IgD-negative memory B cell (primary cell): ENCODE measurements around the gene UROC1. TPM values are rescaled to one million over a fixed set of nuclear protein-coding genes. Genes with fewer than 3 reads are reported as not detected.

ENCODE experiments used
- H3K27ac Mint-ChIP-seq, 3 donors: one replicate each; pipeline ENCODE4 v1.8.0; 2020 to 2022; ENCODE audit warnings: mild to moderate bottlenecking in 3 of 3, mixed read lengths in 3 of 3, moderate library complexity in 1 of 3
- H3K27me3 Mint-ChIP-seq: one replicate; pipeline ENCODE4 v1.8.0; 2021; ENCODE audit warnings: mixed read lengths
- H3K36me3 Mint-ChIP-seq: one replicate; pipeline ENCODE4 v1.8.0; 2020; ENCODE audit warnings: mild to moderate bottlenecking, mixed read lengths
- H3K4me1 Mint-ChIP-seq, 3 donors: one replicate each; pipeline ENCODE4 v1.8.0; 2020 to 2022; ENCODE audit warnings: mixed read lengths in 3 of 3, mild to moderate bottlenecking in 1 of 3
- H3K4me3 Mint-ChIP-seq, 4 donors: one replicate each; pipeline ENCODE4 v1.8.0; 2020 to 2022; ENCODE audit warnings: mild to moderate bottlenecking in 4 of 4, mixed read lengths in 4 of 4, moderate library complexity in 3 of 4
- H3K9me3 Mint-ChIP-seq, 3 donors: one replicate each; pipeline ENCODE4 v1.8.0; 2020 to 2021; ENCODE audit warnings: mixed read lengths in 3 of 3, mild to moderate bottlenecking in 1 of 3
- polyA plus RNA-seq: library from polyadenylated mRNA; unstranded; fragments of 300-500 nt; fragmentation: Illumina TruSeq; gene quantifications from one replicate; pipeline ENCODE4 v1.2.3, GENCODE V29; 2021

Gene UROC1
- polyA plus RNA-seq, 1 donor from 2014 or later, result not detected

GRCh38 chr3:126454025-126454424 is 63.5 kb downstream of the UROC1 start:
- no peak overlapping the region for H3K27ac Mint-ChIP-seq
- H3K36me3 Mint-ChIP-seq, result peaks cover 10% of the 10 kb centered on the region

GRCh38 chr3:126452213-126452612 is 65.4 kb downstream of the UROC1 start:
- Mint-ChIP-seq H3K27me3 (no peaks in the 10 kb centered on the region), H3K36me3 (peaks cover 7% of the 10 kb centered on the region), H3K4me1 (peaks cover 0 to 5% (median 0%) of the 10 kb centered on the region in 3 donors), H3K4me3 (no peak overlapping the region), H3K9me3 (no peaks in the 10 kb centered on the region), H3K27ac (peak overlapping the region in 1 of 3 donors; percentile 43)

More at GRCh38 chr3:126454025-126454424, 63.5 kb downstream of the UROC1 start:
- Mint-ChIP-seq H3K27me3 (no peaks in the 10 kb centered on the region), H3K9me3 (no peaks in the 10 kb centered on the region), H3K4me3 (no peak overlapping the region), H3K4me1 (peaks cover 0 to 3% (median 0%) of the 10 kb centered on the region in 3 donors)

DNA sequence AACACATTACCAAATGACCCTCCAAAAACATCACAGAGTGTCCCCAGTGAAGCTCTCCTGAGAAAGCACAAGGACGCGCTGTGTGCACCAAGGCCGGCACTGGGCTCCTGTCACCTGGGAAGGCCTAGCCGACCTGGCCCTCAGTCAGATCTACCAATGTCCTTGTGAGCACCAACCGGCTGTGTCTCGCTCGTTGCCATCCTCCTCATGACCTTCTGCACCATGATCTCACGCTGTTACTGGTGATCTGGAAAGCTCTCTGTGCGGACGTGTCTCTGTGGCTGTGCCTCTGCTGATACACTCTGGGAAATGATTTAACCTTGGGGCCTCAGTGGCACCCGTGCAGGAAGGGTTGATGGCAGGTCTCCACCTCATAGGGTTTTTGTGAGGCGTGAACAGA is 66.1 kb downstream of the UROC1 start:
- peaks cover 7% of the 10 kb centered on the region for H3K36me3 Mint-ChIP-seq
- H3K27ac Mint-ChIP-seq, result peak overlapping the region in 1 of 3 donors; percentile 43
- no peaks in the 10 kb centered on the region for H3K9me3 Mint-ChIP-seq
- peaks cover 0 to 5% (median 0%) of the 10 kb centered on the region in 3 donors for H3K4me1 Mint-ChIP-seq
- H3K27me3 Mint-ChIP-seq, result no peaks in the 10 kb centered on the region
- H3K4me3 Mint-ChIP-seq, result no peak overlapping the region

GRCh38 chr3:126450744-126451143 is 66.8 kb downstream of the UROC1 start:
- H3K27ac Mint-ChIP-seq, result no peak overlapping the region
- H3K9me3 Mint-ChIP-seq, result no peaks in the 10 kb centered on the region
- H3K27me3 Mint-ChIP-seq, result no peaks in the 10 kb centered on the region
- H3K4me3 Mint-ChIP-seq, result no peak overlapping the region
- peaks cover 0 to 5% (median 0%) of the 10 kb centered on the region in 3 donors for H3K4me1 Mint-ChIP-seq
- peaks cover 7% of the 10 kb centered on the region for H3K36me3 Mint-ChIP-seq

- Mint-ChIP-seq H3K4me3 (no peak overlapping the region), H3K36me3 (peaks cover 7% of the 10 kb centered on the region), H3K4me1 (peaks cover 0 to 5% (median 0%) of the 10 kb centered on the region in 3 donors), H3K27ac (peak overlapping the region in 1 of 3 donors; percentile 74), H3K9me3 (no peaks in the 10 kb centered on the region), H3K27me3 (no peaks in the 10 kb centered on the region)
Measured at GRCh38 chr3:126450219-126450618, 67.4 kb downstream of the UROC1 start.

GRCh38 chr3:126449621-126450051 is 67.9 kb downstream of the UROC1 start:
- Mint-ChIP-seq H3K4me1 (peaks cover 0 to 5% (median 0%) of the 10 kb centered on the region in 3 donors), H3K27ac (peak overlapping the region in 1 of 3 donors; percentile 74), H3K27me3 (no peaks in the 10 kb centered on the region), H3K4me3 (no peak overlapping the region), H3K9me3 (no peaks in the 10 kb centered on the region), H3K36me3 (peaks cover 7% of the 10 kb centered on the region)

DNA sequence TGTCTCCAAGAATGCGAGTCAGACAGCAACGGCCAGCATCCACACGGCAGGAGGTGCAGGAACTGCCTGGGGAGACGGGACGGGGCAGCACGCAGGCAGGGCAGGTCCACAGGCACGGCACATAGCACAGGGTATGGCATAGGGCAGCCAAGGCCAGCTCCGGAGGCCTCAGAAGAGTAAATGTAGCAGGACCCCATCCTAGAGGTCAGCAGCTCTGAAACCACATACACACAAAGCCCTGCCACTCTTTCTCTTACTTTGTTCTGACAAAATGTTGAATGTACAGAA is 68.7 kb downstream of the UROC1 start:
- H3K4me1 Mint-ChIP-seq, result peaks cover 0 to 5% (median 0%) of the 10 kb centered on the region in 3 donors
- no peak overlapping the region for H3K27ac Mint-ChIP-seq
- H3K9me3 Mint-ChIP-seq, result no peaks in the 10 kb centered on the region
- peaks cover 6% of the 10 kb centered on the region for H3K36me3 Mint-ChIP-seq
- no peaks in the 10 kb centered on the region for H3K27me3 Mint-ChIP-seq
- H3K4me3 Mint-ChIP-seq, result no peak overlapping the region

- H3K36me3 Mint-ChIP-seq, result peaks cover 6% of the 10 kb centered on the region
- peaks cover 0 to 5% (median 0%) of the 10 kb centered on the region in 3 donors for H3K4me1 Mint-ChIP-seq
- peak overlapping the region in 1 of 3 donors; percentile 27 for H3K27ac Mint-ChIP-seq
- H3K4me3 Mint-ChIP-seq, result no peak overlapping the region
- no peaks in the 10 kb centered on the region for H3K27me3 Mint-ChIP-seq
- H3K9me3 Mint-ChIP-seq, result no peaks in the 10 kb centered on the region
Measured at GRCh38 chr3:126448136-126448892, 69.3 kb downstream of the UROC1 start.

DNA sequence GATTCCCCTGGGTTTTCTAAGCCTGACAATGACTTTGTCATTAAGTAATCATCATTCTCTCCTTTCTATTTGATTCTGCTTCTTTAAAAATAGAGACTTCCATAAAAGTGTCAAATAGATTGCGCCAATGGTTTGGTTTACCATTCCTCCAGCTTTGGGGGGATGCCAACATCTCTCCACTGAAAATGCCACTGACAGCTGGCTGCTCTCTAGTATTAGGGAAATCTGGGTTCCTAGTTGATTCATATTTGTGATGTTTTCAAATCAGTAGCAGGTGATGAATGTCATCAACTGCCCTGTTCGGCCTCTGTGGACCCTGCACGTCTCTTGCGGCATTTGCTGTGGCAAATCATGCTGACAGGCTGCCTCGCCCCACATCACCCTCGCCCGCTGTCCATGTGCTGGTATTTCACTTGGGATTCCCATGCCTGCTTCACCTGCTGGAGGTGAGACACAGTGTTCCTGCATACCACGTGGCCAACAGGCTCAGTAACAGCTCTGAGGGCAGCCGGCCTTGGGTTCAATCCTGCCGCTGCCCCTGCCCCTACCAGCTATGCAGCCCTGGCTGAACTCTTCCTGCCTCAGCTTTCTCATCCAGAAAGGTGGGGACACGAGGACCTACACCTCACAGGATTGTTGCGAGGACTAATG is 70.0 kb downstream of the UROC1 start:
- Mint-ChIP-seq H3K36me3 (peaks cover 6% of the 10 kb centered on the region), H3K27me3 (no peaks in the 10 kb centered on the region), H3K27ac (no peak overlapping the region), H3K4me1 (peaks cover 0 to 5% (median 0%) of the 10 kb centered on the region in 3 donors), H3K9me3 (no peaks in the 10 kb centered on the region), H3K4me3 (no peak overlapping the region)

DNA sequence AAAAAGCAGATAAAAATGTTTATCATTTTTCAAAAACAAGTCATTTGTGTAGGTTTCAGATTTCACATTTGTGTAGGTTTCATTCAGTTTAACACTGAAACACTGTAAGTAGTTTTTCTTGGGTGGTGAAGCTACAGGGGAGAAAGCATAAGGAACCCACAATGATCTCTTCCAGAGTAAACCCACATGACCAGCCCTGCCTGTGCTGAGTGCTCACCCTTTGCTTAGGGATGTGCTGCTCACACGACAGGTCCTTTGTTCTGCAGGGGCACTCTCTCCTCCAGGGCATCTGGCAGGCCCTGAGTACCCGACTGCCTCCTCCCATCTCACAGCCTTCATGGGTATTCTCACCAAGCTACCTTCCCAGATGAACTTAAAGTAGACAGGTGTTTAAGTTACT is 70.8 kb downstream of the UROC1 start:
- Mint-ChIP-seq H3K36me3 (peaks cover 4% of the 10 kb centered on the region), H3K9me3 (no peaks in the 10 kb centered on the region), H3K27me3 (no peaks in the 10 kb centered on the region), H3K4me1 (peaks cover 0 to 5% (median 0%) of the 10 kb centered on the region in 3 donors), H3K27ac (no peak overlapping the region), H3K4me3 (no peak overlapping the region)

GRCh38 chr3:126446301-126446700 is 71.3 kb downstream of the UROC1 start:
- Mint-ChIP-seq H3K4me3 (no peak overlapping the region), H3K4me1 (peaks cover 0 to 5% (median 0%) of the 10 kb centered on the region in 3 donors), H3K36me3 (no peaks in the 10 kb centered on the region), H3K27me3 (no peaks in the 10 kb centered on the region), H3K27ac (no peak overlapping the region), H3K9me3 (no peaks in the 10 kb centered on the region)

GRCh38 chr3:126445506-126445905 is 72.1 kb downstream of the UROC1 start:
- H3K27ac Mint-ChIP-seq, result no peak overlapping the region
- H3K9me3 Mint-ChIP-seq, result no peaks in the 10 kb centered on the region
- H3K4me3 Mint-ChIP-seq, result no peak overlapping the region
- no peaks in the 10 kb centered on the region for H3K36me3 Mint-ChIP-seq
- peaks cover 0 to 3% (median 0%) of the 10 kb centered on the region in 3 donors for H3K4me1 Mint-ChIP-seq
- H3K27me3 Mint-ChIP-seq, result no peaks in the 10 kb centered on the region

- H3K27ac Mint-ChIP-seq, result no peak overlapping the region
Measured at GRCh38 chr3:126442856-126443242, 74.7 kb downstream of the UROC1 start.

GRCh38 chr3:126442094-126442855 is 75.3 kb downstream of the UROC1 start:
- Mint-ChIP-seq H3K9me3 (no peaks in the 10 kb centered on the region), H3K4me1 (peaks cover 0 to under 1% (median 0%) of the 10 kb centered on the region in 3 donors), H3K27me3 (no peaks in the 10 kb centered on the region), H3K4me3 (no peak overlapping the region), H3K36me3 (peaks cover 4% of the 10 kb centered on the region), H3K27ac (no peak overlapping the region)

More at GRCh38 chr3:126442856-126443242, 74.7 kb downstream of the UROC1 start:
- Mint-ChIP-seq H3K9me3 (no peaks in the 10 kb centered on the region), H3K36me3 (peaks cover 2% of the 10 kb centered on the region), H3K27me3 (no peaks in the 10 kb centered on the region), H3K4me3 (no peak overlapping the region), H3K4me1 (peaks cover 0 to 3% (median 0%) of the 10 kb centered on the region in 3 donors)

GRCh38 chr3:126441256-126441880 is 76.2 kb downstream of the UROC1 start:
- Mint-ChIP-seq H3K27ac (no peak overlapping the region), H3K4me3 (no peak overlapping the region), H3K36me3 (peaks cover 7% of the 10 kb centered on the region), H3K4me1 (no peaks in the 10 kb centered on the region), H3K27me3 (no peaks in the 10 kb centered on the region), H3K9me3 (no peaks in the 10 kb centered on the region)
